Endodermal cell (in vitro differentiated cells): ENCODE data around the gene LIX1L. TPM values are rescaled to one million over a fixed set of nuclear protein-coding genes. Genes with fewer than 3 reads are reported as not detected.

Experiments used
- DNase-seq: peaks from one replicate; pipeline ENCODE4 v3.0.0-alpha.2; 2017
- H3K27ac ChIP-seq: 2 replicates; pipeline ENCODE4 v1.5.1; 2013; ENCODE audit warnings: mild to moderate bottlenecking, low read depth, low read length, moderate library complexity
- H3K27me3 ChIP-seq: 2 replicates; pipeline ENCODE4 v1.6.1; 2013; ENCODE audit warnings: mild to moderate bottlenecking, low read length, moderate library complexity; ENCODE audit not compliant: insufficient read depth, control insufficient read depth, poor library complexity, severe bottlenecking
- H3K36me3 ChIP-seq: 2 replicates; pipeline ENCODE4 v1.7.0; 2013; ENCODE audit warnings: mild to moderate bottlenecking, low read length, moderate library complexity; ENCODE audit not compliant: control insufficient read depth, insufficient read depth
- H3K4me1 ChIP-seq: one replicate; pipeline ENCODE4 v1.7.0; 2013; ENCODE audit warnings: low read length; ENCODE audit not compliant: control insufficient read depth, insufficient read depth
- H3K4me3 ChIP-seq: 2 replicates; pipeline ENCODE4 v1.5.1; 2013; ENCODE audit warnings: mild to moderate bottlenecking, low read length, moderate library complexity
- H3K9ac ChIP-seq: 2 replicates; pipeline ENCODE4 v1.6.1; 2013; ENCODE audit warnings: mild to moderate bottlenecking, low read length, moderate library complexity; ENCODE audit not compliant: poor library complexity, severe bottlenecking; ENCODE audit errors: extremely low read depth
- H3K9me3 ChIP-seq: 2 replicates; pipeline ENCODE4 v1.6.1; 2013; ENCODE audit warnings: mild to moderate bottlenecking, low read length, moderate library complexity; ENCODE audit not compliant: control insufficient read depth
- H3K27ac Mint-ChIP-seq: 2 replicates; pipeline ENCODE4 v1.8.0; 2020; ENCODE audit warnings: mixed read lengths
- H3K27me3 Mint-ChIP-seq: 2 replicates; pipeline ENCODE4 v1.8.0; 2021; ENCODE audit warnings: mild to moderate bottlenecking, mixed read lengths; ENCODE audit not compliant: insufficient read depth
- H3K36me3 Mint-ChIP-seq: 2 replicates; pipeline ENCODE4 v1.8.0; 2020; ENCODE audit warnings: low read depth, mixed read lengths
- H3K4me1 Mint-ChIP-seq: 2 replicates; pipeline ENCODE4 v1.8.0; 2020; ENCODE audit warnings: mixed read lengths
- H3K4me3 Mint-ChIP-seq: 2 replicates; pipeline ENCODE4 v1.8.0; 2020; ENCODE audit warnings: mild to moderate bottlenecking, moderate library complexity, mixed read lengths
- H3K9me3 Mint-ChIP-seq: 2 replicates; pipeline ENCODE4 v1.8.0; 2020; ENCODE audit warnings: mild to moderate bottlenecking, mixed read lengths
- CTCF ChIP-seq: fragments of 200-600 bp; sonication (generic); conservative IDR thresholded peaks from 2 replicates; pipeline ENCODE4 v1.5.0; 2021; ENCODE audit warnings: antibody characterized with exemption, mild to moderate bottlenecking
- WGBS, 2 experiments: methylation state at CpG; one replicate each; pipeline versions ENCODE4 v1.1.5 to v1.1.7; 2013; ENCODE audit warnings: missing lambda C conversion rate in 2 of 2, mixed read lengths in 1 of 2; ENCODE audit not compliant: insufficient coverage in 1 of 2, insufficient read length in 1 of 2; 5-methylcytosine and 5-hydroxymethylcytosine counted together
- total RNA-seq, 2 donors: library from RNA; stranded (reverse); fragmentation: NEBNext Ultra II Directional in 1 of 2; extraction: Animal tissue kit (Norgen Biotek cat#: 25700) in 1 of 2; gene quantifications; 2 replicates in 1 of 2; 3 replicates in 1 of 2; pipeline ENCODE4 v1.2.1, GENCODE V29; 2021

Gene LIX1L
- total RNA-seq, 2 donors from 2014 or later: 16.6 to 21.3 TPM

- Mint-ChIP-seq H3K27ac (no peak overlapping the region), H3K27me3 (peaks cover 34% of the 10 kb centered on the region), H3K4me1 (peaks cover 7% of the 10 kb centered on the region), H3K36me3 (no peaks in the 10 kb centered on the region), H3K9me3 (no peaks in the 10 kb centered on the region), H3K4me3 (no peak overlapping the region)
- TF ChIP-seq CTCF: no peak
- H3K27ac ChIP-seq: no peak overlapping the region
- no peak for DNase-seq
- H3K27me3 ChIP-seq: no peaks in the 10 kb centered on the region
- H3K36me3 ChIP-seq: no peaks in the 10 kb centered on the region
- H3K4me1 ChIP-seq: no peaks in the 10 kb centered on the region
- WGBS, 2 experiments: 100% methylated on average over 1 of the region's 1 CpG; no CpG with 5 or more reads in 1 of the 2 experiments
- H3K9me3 ChIP-seq: no peaks in the 10 kb centered on the region
- H3K4me3 ChIP-seq: no peak overlapping the region
- no peak overlapping the region for H3K9ac ChIP-seq
These were observed 59.8 kb downstream of the LIX1L start for GRCh38 chr1:145897969-145898368.

GRCh38 chr1:145895471-145895870, 62.3 kb downstream of the LIX1L start:
- 80 to 91% methylated on average over 1 of the region's 1 CpG for WGBS, 2 experiments
- Histone ChIP-seq H3K9ac (no peak overlapping the region), H3K27ac (no peak overlapping the region), H3K36me3 (no peaks in the 10 kb centered on the region), H3K27me3 (no peaks in the 10 kb centered on the region), H3K4me1 (peaks cover 4% of the 10 kb centered on the region), H3K4me3 (no peak overlapping the region), H3K9me3 (no peaks in the 10 kb centered on the region)
- Mint-ChIP-seq H3K4me3 (no peak overlapping the region), H3K9me3 (no peaks in the 10 kb centered on the region), H3K36me3 (no peaks in the 10 kb centered on the region), H3K27ac (no peak overlapping the region), H3K27me3 (peaks cover 29% of the 10 kb centered on the region), H3K4me1 (peaks cover 26% of the 10 kb centered on the region)
- no peak for DNase-seq
- TF ChIP-seq CTCF: no peak

GRCh38 chr1:145893306-145894055, 64.3 kb downstream of the LIX1L start:
- no peak overlapping the region for H3K4me3 Mint-ChIP-seq
- peaks cover 21% of the 10 kb centered on the region for H3K4me1 Mint-ChIP-seq
- no peaks in the 10 kb centered on the region for H3K36me3 Mint-ChIP-seq
- no peaks in the 10 kb centered on the region for H3K9me3 Mint-ChIP-seq
- Histone ChIP-seq H3K27me3 (no peaks in the 10 kb centered on the region), H3K27ac (no peak overlapping the region), H3K36me3 (no peaks in the 10 kb centered on the region), H3K4me1 (peaks cover 4% of the 10 kb centered on the region), H3K4me3 (no peak overlapping the region), H3K9me3 (no peaks in the 10 kb centered on the region), H3K9ac (no peak overlapping the region)
- TF ChIP-seq CTCF: no peak
- no peak overlapping the region for H3K27ac Mint-ChIP-seq
- peaks cover 29% of the 10 kb centered on the region for H3K27me3 Mint-ChIP-seq
- 85 to 96% methylated on average over 5 to 7 of the region's 7 CpGs for WGBS, 2 experiments
- no peak for DNase-seq
